ENCODE data around the gene BTBD10. TPM values are rescaled to one million over a fixed set of nuclear protein-coding genes. Genes with fewer than 3 reads are reported as not detected.

BTBD10 gene
- total RNA-seq, 1 experiment from 2014 or later: 38.6 TPM

GRCh38 chr11:13373216-13373615 is 89.8 kb downstream of the BTBD10 start:
- no peaks in the 10 kb centered on the region for H3K27me3 ChIP-seq
- DNase-seq: no peak

DNA sequence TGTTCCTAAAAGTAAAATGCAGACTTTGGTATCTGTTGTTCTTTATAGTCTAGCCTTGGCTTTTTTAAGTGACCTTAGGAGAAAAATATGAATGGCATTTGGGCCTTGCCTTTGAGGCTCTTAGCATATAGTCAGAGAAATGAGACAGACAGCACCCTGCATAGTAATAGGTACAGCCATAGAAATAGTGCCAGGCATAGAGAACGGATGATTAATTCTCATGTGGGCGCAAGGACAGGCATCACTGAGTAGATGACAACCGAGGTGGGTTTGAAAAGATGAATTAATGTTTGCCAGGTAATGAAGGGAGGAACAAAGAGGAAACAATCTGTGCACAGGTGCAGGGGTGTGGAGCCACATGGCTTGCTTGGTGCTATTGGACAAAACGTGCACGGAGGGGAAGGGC is 95.0 kb downstream of the BTBD10 start:
- Histone ChIP-seq H3K36me3 (peaks cover 9% of the 10 kb centered on the region; the same call in 1 of the 2 replicates), H3K4me1 (no peaks in the 10 kb centered on the region), H3K27me3 (no peaks in the 10 kb centered on the region), H3K9me3 (replicated peaks) (no peaks in the 10 kb centered on the region), H3K4me3 (no peak overlapping the region), H3K27ac (no peak overlapping the region)
- DNase-seq: no peak

More at GRCh38 chr11:13373216-13373615, 89.8 kb downstream of the BTBD10 start:
- no peak overlapping the region for H3K27ac ChIP-seq
- H3K4me1 ChIP-seq: no peaks in the 10 kb centered on the region
- H3K9me3 ChIP-seq (replicated peaks): no peaks in the 10 kb centered on the region
- no peak overlapping the region for H3K4me3 ChIP-seq
- H3K36me3 ChIP-seq: peaks cover 5% of the 10 kb centered on the region; the same call in 1 of the 2 replicates

- Histone ChIP-seq H3K4me1 (no peaks in the 10 kb centered on the region), H3K36me3 (peaks cover 7% of the 10 kb centered on the region; the same call in 1 of the 2 replicates), H3K27ac (no peak overlapping the region), H3K4me3 (no peak overlapping the region), H3K27me3 (no peaks in the 10 kb centered on the region), H3K9me3 (replicated peaks) (no peaks in the 10 kb centered on the region)
- DNase-seq: no peak
Measured at GRCh38 chr11:13367115-13367514, 95.9 kb downstream of the BTBD10 start.

DNA sequence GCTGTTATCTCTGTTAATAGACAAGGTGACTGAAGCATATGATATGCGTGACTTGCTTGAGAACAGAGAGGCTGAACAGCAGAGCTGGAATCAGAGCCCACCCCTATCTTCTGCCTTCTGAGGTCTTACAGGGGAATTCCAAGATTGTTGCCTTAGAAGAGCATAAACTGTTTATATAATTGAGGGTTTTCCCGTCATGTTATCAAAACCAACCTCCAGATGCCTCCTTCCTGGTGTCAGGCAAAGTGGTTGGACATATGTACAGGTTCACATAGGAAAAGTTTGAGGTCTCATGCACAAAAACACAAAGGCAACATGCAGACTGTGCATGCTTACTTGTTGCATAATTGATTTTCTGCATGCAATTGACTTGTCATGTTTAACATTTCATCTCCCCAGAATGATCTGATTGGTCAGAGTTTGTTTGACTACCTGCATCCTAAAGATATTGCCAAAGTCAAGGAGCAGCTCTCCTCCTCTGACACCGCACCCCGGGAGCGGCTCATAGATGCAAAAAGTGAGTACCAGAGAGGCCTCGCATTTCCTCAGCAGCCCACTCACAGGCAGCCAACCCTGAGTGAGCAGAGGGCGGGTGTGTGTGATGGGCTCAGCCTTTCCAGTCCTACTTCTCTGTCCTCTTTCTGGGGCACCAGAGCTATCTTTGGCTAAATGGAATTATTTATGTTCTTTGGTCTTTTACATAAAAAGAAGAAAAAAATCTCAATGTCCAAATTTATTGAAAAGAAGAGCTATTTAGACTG is 96.6 kb downstream of the BTBD10 start:
- H3K4me1 ChIP-seq: no peaks in the 10 kb centered on the region
- no peak for DNase-seq
- no peak overlapping the region for H3K4me3 ChIP-seq
- H3K36me3 ChIP-seq: peaks cover 6% of the 10 kb centered on the region; the same call in 1 of the 2 replicates
- H3K27ac ChIP-seq: no peak overlapping the region
- H3K9me3 ChIP-seq (replicated peaks): no peaks in the 10 kb centered on the region
- no peaks in the 10 kb centered on the region for H3K27me3 ChIP-seq

- no peak for DNase-seq
- Histone ChIP-seq H3K27me3 (no peaks in the 10 kb centered on the region), H3K27ac (no peak overlapping the region), H3K9me3 (replicated peaks) (no peaks in the 10 kb centered on the region), H3K4me3 (no peak overlapping the region), H3K4me1 (no peaks in the 10 kb centered on the region), H3K36me3 (peaks cover 6% of the 10 kb centered on the region; the same call in 1 of the 2 replicates)
Measured at GRCh38 chr11:13364388-13364787, 98.6 kb downstream of the BTBD10 start.

- DNase-seq: no peak
- Histone ChIP-seq H3K4me1 (no peaks in the 10 kb centered on the region), H3K36me3 (peaks cover 6% of the 10 kb centered on the region; the same call in 1 of the 2 replicates)
Measured at GRCh38 chr11:13362596-13363109, 100.4 kb downstream of the BTBD10 start.

DNA sequence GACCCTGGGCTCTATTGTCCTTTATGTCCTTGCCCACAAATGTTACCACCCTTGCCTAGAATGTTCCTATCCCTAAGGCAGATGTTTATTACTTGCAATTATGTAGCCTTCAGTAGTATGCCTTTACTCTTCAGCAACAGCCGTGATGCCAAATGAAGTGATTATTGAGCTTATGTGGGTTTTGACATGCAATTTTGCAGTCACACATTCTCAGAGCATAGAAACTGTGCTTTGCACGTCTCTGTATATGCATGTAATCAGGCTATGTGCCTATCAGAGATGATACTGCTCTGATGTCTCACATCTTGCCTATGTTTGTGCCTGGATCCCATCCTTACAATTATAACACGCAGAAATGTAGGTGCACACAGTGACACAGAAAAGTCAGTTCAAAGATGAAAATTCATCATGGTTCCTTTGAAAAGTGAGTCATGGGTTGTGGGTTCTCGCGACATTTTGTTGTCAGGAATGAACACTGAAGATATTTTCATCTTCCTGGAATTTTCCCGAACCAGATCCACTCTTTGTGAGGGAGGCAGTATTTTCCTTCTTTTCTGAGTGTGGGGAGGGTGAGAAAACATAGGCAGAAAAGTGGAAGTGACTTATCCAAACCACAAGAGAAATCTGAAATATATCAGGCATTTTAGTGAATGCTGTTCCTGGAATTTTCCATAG is 104.3 kb downstream of the BTBD10 start:
- no peaks in the 10 kb centered on the region for H3K36me3 ChIP-seq

More at GRCh38 chr11:13362596-13363109, 100.4 kb downstream of the BTBD10 start:
- no peaks in the 10 kb centered on the region for H3K27me3 ChIP-seq
- no peak overlapping the region for H3K4me3 ChIP-seq
- H3K9me3 ChIP-seq (replicated peaks): no peaks in the 10 kb centered on the region
- H3K27ac ChIP-seq: no peak overlapping the region

GRCh38 chr11:13357232-13357631 is 105.8 kb downstream of the BTBD10 start:
- Histone ChIP-seq H3K4me1 (no peaks in the 10 kb centered on the region), H3K9me3 (replicated peaks) (no peaks in the 10 kb centered on the region), H3K27me3 (no peaks in the 10 kb centered on the region), H3K27ac (no peak overlapping the region), H3K36me3 (no peaks in the 10 kb centered on the region), H3K4me3 (no peak overlapping the region)
- DNase-seq: no peak

More for the DNA sequence above, 104.3 kb downstream of the BTBD10 start:
- Histone ChIP-seq H3K27ac (no peak overlapping the region), H3K27me3 (no peaks in the 10 kb centered on the region), H3K4me1 (no peaks in the 10 kb centered on the region), H3K9me3 (replicated peaks) (no peaks in the 10 kb centered on the region), H3K4me3 (no peak overlapping the region)
- no peak for DNase-seq

DNA sequence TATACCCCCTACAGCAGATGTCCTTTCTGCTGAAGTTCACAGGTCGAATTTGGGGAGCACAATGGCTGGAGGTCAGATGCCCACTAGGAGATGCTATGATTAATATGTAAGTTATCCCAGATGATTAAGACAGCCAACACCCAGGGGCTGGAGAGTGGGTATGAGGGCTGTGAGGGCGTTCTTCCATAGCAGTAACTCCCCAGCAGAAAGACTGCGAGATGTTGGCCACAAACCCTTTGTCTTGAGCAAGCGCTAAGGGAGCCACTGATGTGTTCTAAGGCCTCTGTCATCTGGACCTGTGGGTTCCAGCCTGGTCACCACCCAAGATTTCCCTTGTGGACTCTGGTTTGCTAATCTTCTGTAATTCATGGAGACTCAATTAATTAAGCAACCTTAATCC is 107.8 kb downstream of the BTBD10 start:
- H3K27ac ChIP-seq: no peak overlapping the region
- no peak for DNase-seq
- H3K36me3 ChIP-seq: no peaks in the 10 kb centered on the region
- H3K27me3 ChIP-seq: no peaks in the 10 kb centered on the region
- H3K4me3 ChIP-seq: no peak overlapping the region
- H3K9me3 ChIP-seq (replicated peaks): no peaks in the 10 kb centered on the region
- H3K4me1 ChIP-seq: no peaks in the 10 kb centered on the region

DNA sequence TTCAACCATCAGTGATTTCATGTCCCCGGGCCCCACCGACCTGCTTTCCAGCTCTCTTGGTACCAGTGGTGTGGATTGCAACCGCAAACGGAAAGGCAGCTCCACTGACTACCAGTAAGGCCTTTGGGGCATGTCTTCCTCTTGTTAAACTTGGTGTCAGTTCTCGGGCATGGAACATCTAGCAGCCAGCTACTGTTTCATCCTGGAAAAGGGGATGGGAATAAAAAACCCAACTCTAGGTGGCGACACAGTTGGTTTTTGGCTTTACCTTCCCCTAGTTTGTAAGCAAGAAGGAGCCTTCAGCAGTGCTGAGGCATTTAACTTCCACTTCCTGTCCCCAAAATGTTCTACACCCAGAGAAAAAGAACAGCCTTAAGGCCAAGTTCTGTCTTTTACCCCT is 108.7 kb downstream of the BTBD10 start:
- Histone ChIP-seq H3K4me1 (no peaks in the 10 kb centered on the region), H3K4me3 (no peak overlapping the region), H3K9me3 (replicated peaks) (no peaks in the 10 kb centered on the region), H3K36me3 (no peaks in the 10 kb centered on the region), H3K27ac (no peak overlapping the region), H3K27me3 (no peaks in the 10 kb centered on the region)
- peak in 1 of 2 experiments; percentile 50 for DNase-seq

DNA sequence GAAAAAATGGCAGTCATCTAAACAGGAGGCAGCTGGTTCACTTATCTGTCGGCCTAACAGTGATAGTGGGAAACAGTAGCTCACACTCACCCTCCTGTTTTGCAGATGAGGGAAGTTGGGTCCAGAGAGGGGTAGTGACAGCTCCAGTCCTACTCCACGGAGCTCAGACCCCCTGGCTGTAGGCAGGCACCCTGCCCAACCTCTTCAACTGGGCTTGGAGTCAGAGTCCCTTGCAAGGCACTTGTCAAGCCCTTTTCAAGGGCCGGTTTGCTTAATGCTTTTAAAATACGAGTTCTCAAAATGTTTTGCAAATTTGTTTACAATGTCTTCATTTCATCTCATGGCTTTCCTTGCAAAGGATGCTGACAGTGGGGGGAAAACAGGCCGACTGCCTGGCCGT is 110.3 kb downstream of the BTBD10 start:
- no peak overlapping the region for H3K4me3 ChIP-seq
- H3K9me3 ChIP-seq (replicated peaks): no peaks in the 10 kb centered on the region
- no peaks in the 10 kb centered on the region for H3K36me3 ChIP-seq
- no peaks in the 10 kb centered on the region for H3K27me3 ChIP-seq
- no peak for DNase-seq
- H3K4me1 ChIP-seq: no peaks in the 10 kb centered on the region
- H3K27ac ChIP-seq: no peak overlapping the region

DNA sequence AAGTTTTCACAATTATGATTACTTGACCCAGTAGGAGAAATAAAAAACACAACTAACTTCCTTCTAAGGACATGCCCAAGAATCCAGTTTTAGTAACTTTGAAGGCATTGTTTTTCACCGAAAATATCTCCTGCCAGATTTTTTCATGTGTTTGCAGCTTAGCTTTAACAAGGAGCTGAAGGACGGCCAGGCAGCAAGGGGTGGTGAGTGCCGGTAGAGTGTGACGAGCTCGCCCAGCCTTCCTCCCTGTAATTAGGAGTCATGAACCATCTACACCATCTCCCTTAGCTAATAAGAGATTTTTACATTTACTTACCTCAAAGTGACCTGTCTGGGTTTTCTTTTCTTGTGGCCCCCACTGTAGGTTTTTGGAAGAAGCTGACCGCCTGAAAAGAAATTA is 113.4 kb downstream of the BTBD10 start:
- H3K27me3 ChIP-seq: no peaks in the 10 kb centered on the region
- no peak for DNase-seq
- no peaks in the 10 kb centered on the region for H3K9me3 ChIP-seq (replicated peaks)
- H3K36me3 ChIP-seq: no peaks in the 10 kb centered on the region
- no peak overlapping the region for H3K27ac ChIP-seq
- no peaks in the 10 kb centered on the region for H3K4me1 ChIP-seq
- H3K4me3 ChIP-seq: no peak overlapping the region

GRCh38 chr11:13349046-13349445 is 114.0 kb downstream of the BTBD10 start:
- Histone ChIP-seq H3K36me3 (no peaks in the 10 kb centered on the region), H3K27ac (no peak overlapping the region), H3K4me1 (no peaks in the 10 kb centered on the region), H3K4me3 (no peak overlapping the region), H3K9me3 (replicated peaks) (no peaks in the 10 kb centered on the region), H3K27me3 (no peaks in the 10 kb centered on the region)
- no peak for DNase-seq

- no peak overlapping the region for H3K27ac ChIP-seq
- no peaks in the 10 kb centered on the region for H3K9me3 ChIP-seq (replicated peaks)
- H3K4me1 ChIP-seq: no peaks in the 10 kb centered on the region
- H3K4me3 ChIP-seq: no peak overlapping the region
- H3K27me3 ChIP-seq: no peaks in the 10 kb centered on the region
- H3K36me3 ChIP-seq: no peaks in the 10 kb centered on the region
- no peak for DNase-seq
Measured at GRCh38 chr11:13348305-13348704, 114.7 kb downstream of the BTBD10 start.

GRCh38 chr11:13347901-13348300 is 115.1 kb downstream of the BTBD10 start:
- Histone ChIP-seq H3K9me3 (replicated peaks) (no peaks in the 10 kb centered on the region), H3K27ac (no peak overlapping the region), H3K36me3 (no peaks in the 10 kb centered on the region), H3K27me3 (no peaks in the 10 kb centered on the region), H3K4me1 (no peaks in the 10 kb centered on the region), H3K4me3 (no peak overlapping the region)
- DNase-seq: no peak

Measured in SJCRH30 (cell line).